Heart left ventricle (tissue), 13 donors: Measurements from ENCODE around the gene IL12A.

ENCODE experiments used
- CTCF ChIP-seq, 12 donors: fragments of 200-600 bp; sonication (generic) in 4 of 12; IDR thresholded peaks; one replicate each; pipeline versions ENCODE4 v1.5.0 to v1.8.0; 2018 to 2022; ENCODE audit warnings: antibody characterized with exemption in 12 of 12, mild to moderate bottlenecking in 5 of 12
- POLR2A ChIP-seq, 2 donors: fragments of 450-650 bp; IDR thresholded peaks; one replicate each; pipeline ENCODE4 v1.6.1; 2017; ENCODE audit warnings: antibody characterized with exemption in 2 of 2, mild to moderate bottlenecking in 2 of 2, moderate library complexity in 2 of 2
- donor health status: ischemic (EF 13 %, LVEDD 7.1; RV severe dilation, severe dysfunction).
- donor health status: DM: no; HTN: yes; CAD: no.
- donor health status: DM: no; HTN: no; CAD: no.
- donor health status: ischemic (EF 25% LVEDD 6.9; RV normal size, moderate dysfunction).
- donor health status: ischemic (EF 25% LVEDD 5.7; RV mildly dilated, moderate dysfunction).
- donor health status: ischemic (EF 35%, LVEDD 5.7; RV mildly dilated, moderate dysfunction).
- donor health status: nonischemic (EF 11% LVEDD 7.7; RV severe dilation, severe dysfunction).
- donor health status: DM: yes; HTN: yes; CAD: no.
- donor health status: PGD.
- donor health status: ischemic (EF 29% LVEDD 5.4; RV normal size, mild dysfunction).
- donor health status: nonischemic (EF 23%, LVEDD 6.1; RV moderate dilation, normal function).

GRCh38 chr3:160020057-160020711 lies 31.5 kb downstream of the IL12A start:
- TF ChIP-seq CTCF (IDR thresholded peaks at IDR 0.05) (no peak), POLR2A (IDR thresholded peaks at IDR 0.05) (no peak)
